ENCODE measurements around the gene CEP295NL. TPM values are rescaled to one million over a fixed set of nuclear protein-coding genes. Genes with fewer than 3 reads are reported as not detected.

Gene CEP295NL
- total RNA-seq, 1 experiment from 2014 or later: 2.0 TPM

- CTCF ChIA-PET: interaction anchor here (0.8 to 1.1 kb wide), 2 partner anchors 90 to 96 kb away, joined by 3 to 8 read pairs; no protein-coding TSS in a partner anchor
- Mint-ChIP-seq H3K9me3 (ENCODE audit: unreplicated experiment) (no peaks in the 10 kb centered on the region), H3K27me3 (ENCODE audit: insufficient read depth, unreplicated experiment) (no peaks in the 10 kb centered on the region), H3K4me3 (ENCODE audit: unreplicated experiment) (no peak overlapping the region), H3K36me3 (ENCODE audit: insufficient read depth, unreplicated experiment) (peaks cover 23% of the 10 kb centered on the region), H3K27ac (ENCODE audit: unreplicated experiment) (peak overlapping the region; percentile 10), H3K4me1 (ENCODE audit: low read depth, unreplicated experiment) (peaks cover 6% of the 10 kb centered on the region)
- Histone ChIP-seq H3K4me1 (no peaks in the 10 kb centered on the region), H3K4me3 (ENCODE audit: low read depth, low read length) (no peak overlapping the region), H3K27me3 (replicated peaks; ENCODE audit: control insufficient read depth, insufficient read depth, low read length) (no peaks in the 10 kb centered on the region), H3K36me3 (ENCODE audit: control insufficient read depth, insufficient read depth, low read length) (no peaks in the 10 kb centered on the region; the same call in 1 of the 2 replicates), H3K9me3 (no peaks in the 10 kb centered on the region)
- intact Hi-C loops (cut with micrococcal nuclease; ENCODE audit: unreplicated experiment): no loop called here
- TF ChIP-seq CTCF (IDR thresholded peaks at IDR 0.05; ENCODE audit: insufficient read depth in 1 of 2, low read depth in 1 of 2, low read length in 1 of 2, severe bottlenecking in 1 of 2, unreplicated experiment in 1 of 2): no peak
- POLR2A ChIA-PET: no interaction called here
- DNase-seq: no peak
- no TSS peak for BruUV-seq (replicated peaks)
These were observed 26.9 kb downstream of the CEP295NL start for GRCh38 chr17:78876094-78876597.

- POLR2A ChIA-PET: no interaction called here
- DNase-seq: no peak
- Mint-ChIP-seq H3K27me3 (ENCODE audit: insufficient read depth, unreplicated experiment) (no peaks in the 10 kb centered on the region), H3K4me1 (ENCODE audit: low read depth, unreplicated experiment) (peaks cover 6% of the 10 kb centered on the region), H3K9me3 (ENCODE audit: unreplicated experiment) (no peaks in the 10 kb centered on the region), H3K36me3 (ENCODE audit: insufficient read depth, unreplicated experiment) (peaks cover 25% of the 10 kb centered on the region), H3K4me3 (ENCODE audit: unreplicated experiment) (no peak overlapping the region), H3K27ac (ENCODE audit: unreplicated experiment) (peak overlapping the region; percentile 67)
- Histone ChIP-seq H3K4me1 (no peaks in the 10 kb centered on the region), H3K9me3 (no peaks in the 10 kb centered on the region), H3K36me3 (ENCODE audit: control insufficient read depth, insufficient read depth, low read length) (peaks cover 1% of the 10 kb centered on the region), H3K4me3 (ENCODE audit: low read depth, low read length) (no peak overlapping the region), H3K27me3 (replicated peaks; ENCODE audit: control insufficient read depth, insufficient read depth, low read length) (no peaks in the 10 kb centered on the region)
- intact Hi-C loops (cut with micrococcal nuclease; ENCODE audit: unreplicated experiment): no loop called here
- TF ChIP-seq CTCF (IDR thresholded peaks at IDR 0.05; ENCODE audit: insufficient read depth in 1 of 2, low read depth in 1 of 2, low read length in 1 of 2, severe bottlenecking in 1 of 2, unreplicated experiment in 1 of 2): no peak
- CTCF ChIA-PET: interaction anchor here (1.1 kb wide), 1 partner anchor 96 kb away, joined by 3 read pairs; no protein-coding TSS in a partner anchor
- BruUV-seq (replicated peaks): no TSS peak
These were observed 27.5 kb downstream of the CEP295NL start for GRCh38 chr17:78875363-78876093.

GRCh38 chr17:78873519-78874340 lies 29.3 kb downstream of the CEP295NL start:
- intact Hi-C loops (cut with micrococcal nuclease; ENCODE audit: unreplicated experiment): no loop called here
- BruUV-seq (replicated peaks): no TSS peak
- no peaks in the 10 kb centered on the region for H3K4me1 ChIP-seq
- DNase-seq: no peak
- no peak for TF ChIP-seq CTCF (IDR thresholded peaks at IDR 0.05; ENCODE audit: insufficient read depth in 1 of 2, low read depth in 1 of 2, low read length in 1 of 2, severe bottlenecking in 1 of 2, unreplicated experiment in 1 of 2)
- ChIA-PET CTCF (no interaction called here), POLR2A (interaction anchor here (1.0 kb wide), 1 partner anchor 32 kb away, joined by 3 read pairs; no protein-coding TSS in a partner anchor)
- H3K4me3 ChIP-seq (ENCODE audit: low read depth, low read length): no peak overlapping the region
- no peaks in the 10 kb centered on the region for H3K9me3 ChIP-seq
- Mint-ChIP-seq H3K4me1 (ENCODE audit: low read depth, unreplicated experiment) (peaks cover 6% of the 10 kb centered on the region), H3K9me3 (ENCODE audit: unreplicated experiment) (no peaks in the 10 kb centered on the region), H3K36me3 (ENCODE audit: insufficient read depth, unreplicated experiment) (peaks cover 30% of the 10 kb centered on the region), H3K27ac (ENCODE audit: unreplicated experiment) (no peak overlapping the region), H3K27me3 (ENCODE audit: insufficient read depth, unreplicated experiment) (no peaks in the 10 kb centered on the region), H3K4me3 (ENCODE audit: unreplicated experiment) (no peak overlapping the region)
- H3K36me3 ChIP-seq (ENCODE audit: control insufficient read depth, insufficient read depth, low read length): peaks cover 1% of the 10 kb centered on the region
- H3K27me3 ChIP-seq (replicated peaks; ENCODE audit: control insufficient read depth, insufficient read depth, low read length): no peaks in the 10 kb centered on the region
